ENCODE measurements around the gene DMD.

DMD gene

GRCh38 chrX:32514986-32515385 lies 696.4 kb downstream of the DMD start:
- DNase-seq (ENCODE audit: low read depth in 4 of 4, low spot score in 1 of 4), result no peak

- no peak for DNase-seq (ENCODE audit: low read depth in 4 of 4, low spot score in 1 of 4)
Measured at GRCh38 chrX:32501606-32502005, 709.7 kb downstream of the DMD start.

- no peak for DNase-seq (ENCODE audit: low read depth in 4 of 4, low spot score in 1 of 4)
Measured at GRCh38 chrX:32496671-32497070, 714.7 kb downstream of the DMD start.

- DNase-seq (ENCODE audit: low read depth in 4 of 4, low spot score in 1 of 4), result no peak
Measured at GRCh38 chrX:32495855-32496254, 715.5 kb downstream of the DMD start.

GRCh38 chrX:32489125-32489524 lies 722.2 kb downstream of the DMD start:
- DNase-seq (ENCODE audit: low read depth in 4 of 4, low spot score in 1 of 4), result no peak

GRCh38 chrX:32483534-32484136 lies 727.7 kb downstream of the DMD start:
- no peak for DNase-seq (ENCODE audit: low read depth in 4 of 4, low spot score in 1 of 4)

GRCh38 chrX:32480019-32480418 lies 731.3 kb downstream of the DMD start:
- DNase-seq (ENCODE audit: low read depth in 4 of 4, low spot score in 1 of 4), result no peak

GRCh38 chrX:32472364-32472763 lies 739.0 kb downstream of the DMD start:
- DNase-seq (ENCODE audit: low read depth in 4 of 4, low spot score in 1 of 4), result no peak

- no peak for DNase-seq (ENCODE audit: low read depth in 4 of 4, low spot score in 1 of 4)
Measured at GRCh38 chrX:32455704-32456103, 755.6 kb downstream of the DMD start.

GRCh38 chrX:32451954-32452695 lies 759.2 kb downstream of the DMD start:
- DNase-seq (ENCODE audit: low read depth in 4 of 4, low spot score in 1 of 4), result no peak

- DNase-seq (ENCODE audit: low read depth in 4 of 4, low spot score in 1 of 4), result no peak
Measured at GRCh38 chrX:32448945-32449344, 762.4 kb downstream of the DMD start.

GRCh38 chrX:32448320-32448719 lies 763.0 kb downstream of the DMD start:
- DNase-seq (ENCODE audit: low read depth in 4 of 4, low spot score in 1 of 4), result no peak

GRCh38 chrX:32447640-32448039 lies 763.7 kb downstream of the DMD start:
- DNase-seq (ENCODE audit: low read depth in 4 of 4, low spot score in 1 of 4), result no peak

GRCh38 chrX:32443841-32444240 lies 767.5 kb downstream of the DMD start:
- no peak for DNase-seq (ENCODE audit: low read depth in 4 of 4, low spot score in 1 of 4)

GRCh38 chrX:32421266-32421665 lies 790.1 kb downstream of the DMD start:
- DNase-seq (ENCODE audit: low read depth in 4 of 4, low spot score in 1 of 4), result no peak

GRCh38 chrX:32408389-32408788 lies 803.0 kb downstream of the DMD start:
- no peak for DNase-seq (ENCODE audit: low read depth in 4 of 4, low spot score in 1 of 4)

GRCh38 chrX:32397562-32398216 lies 813.7 kb downstream of the DMD start:
- DNase-seq (ENCODE audit: low read depth in 4 of 4, low spot score in 1 of 4), result no peak

- DNase-seq (ENCODE audit: low read depth in 4 of 4, low spot score in 1 of 4), result no peak
Measured at GRCh38 chrX:32395878-32396277, 815.5 kb downstream of the DMD start.

- no peak for DNase-seq (ENCODE audit: low read depth in 4 of 4, low spot score in 1 of 4)
Measured at GRCh38 chrX:32392655-32393054, 818.7 kb downstream of the DMD start.

- no peak for DNase-seq (ENCODE audit: low read depth in 4 of 4, low spot score in 1 of 4)
Measured at GRCh38 chrX:32370456-32371205, 840.7 kb downstream of the DMD start.

- no peak for DNase-seq (ENCODE audit: low read depth in 4 of 4, low spot score in 1 of 4)
Measured at GRCh38 chrX:32293962-32294700, 917.2 kb downstream of the DMD start.
